T-helper 17 cell (primary cell): ENCODE results near the gene EML1. TPM values are rescaled to one million over a fixed set of nuclear protein-coding genes. Genes with fewer than 3 reads are reported as not detected.

Source experiments
- ATAC-seq: fragments of 150-1000 bp; cut with Tn5 transposase; 2 replicates; pipeline ENCODE4 v1.10.0; 2021; ENCODE audit warnings: mild to moderate bottlenecking, moderate library complexity
- DNase-seq, 3 donors: peaks; one replicate each; pipeline versions ENCODE4 v3.0.0 to v3.0.0-alpha.2; 2020 to 2021
- H3K9me3 ChIP-seq: one replicate; pipeline ENCODE4 v1.7.0; 2013; ENCODE audit warnings: low read length, mild to moderate bottlenecking; ENCODE audit not compliant: control insufficient read depth, poor library complexity, severe bottlenecking
- H3K27ac Mint-ChIP-seq: one replicate; pipeline ENCODE4 v1.8.0; 2022; ENCODE audit warnings: mild to moderate bottlenecking, moderate library complexity, mixed read lengths
- H3K27me3 Mint-ChIP-seq: one replicate; pipeline ENCODE4 v1.8.0; 2022; ENCODE audit warnings: mixed read lengths
- H3K36me3 Mint-ChIP-seq: one replicate; pipeline ENCODE4 v1.8.0; 2022; ENCODE audit warnings: low read depth, mixed read lengths
- H3K4me1 Mint-ChIP-seq: one replicate; pipeline ENCODE4 v1.8.0; 2022; ENCODE audit warnings: mild to moderate bottlenecking, mixed read lengths
- H3K4me3 Mint-ChIP-seq: one replicate; pipeline ENCODE4 v1.8.0; 2022; ENCODE audit warnings: mild to moderate bottlenecking, moderate library complexity, mixed read lengths
- total RNA-seq, 4 donors: library from RNA in 2 of 4; stranded (reverse) in 2 of 4; gene quantifications; one replicate each; pipeline ENCODE4 v1.2.3 and lab custom pipeline; 2022 to 2026

Gene EML1
- total RNA-seq, 2 donors from 2014 or later: 0.27 TPM; not detected in 1

DNA sequence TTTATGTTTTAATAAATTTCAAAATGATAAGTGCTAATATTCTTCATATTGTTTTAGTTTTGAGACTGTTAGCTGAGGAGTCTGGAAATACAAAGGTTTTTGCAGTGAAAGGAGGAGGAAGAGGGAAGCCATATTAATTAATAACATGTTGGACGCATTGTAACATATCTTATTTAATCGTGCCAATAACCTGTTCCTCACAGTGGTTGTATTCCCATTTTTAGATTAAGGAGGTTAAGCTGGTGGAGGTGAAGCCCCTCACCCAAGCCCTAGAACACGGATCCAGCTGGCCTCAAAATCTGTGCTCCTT lies 92.4 kb downstream of the EML1 start:
- H3K9me3 ChIP-seq: no peaks in the 10 kb centered on the region
- peaks cover 2% of the 10 kb centered on the region for H3K4me1 Mint-ChIP-seq
- H3K27ac Mint-ChIP-seq: no peak overlapping the region
- no peaks in the 10 kb centered on the region for H3K36me3 Mint-ChIP-seq
- ATAC-seq: no peak
- H3K27me3 Mint-ChIP-seq: peaks cover 40% of the 10 kb centered on the region
- H3K4me3 Mint-ChIP-seq: no peak overlapping the region
- no peak for DNase-seq

DNA sequence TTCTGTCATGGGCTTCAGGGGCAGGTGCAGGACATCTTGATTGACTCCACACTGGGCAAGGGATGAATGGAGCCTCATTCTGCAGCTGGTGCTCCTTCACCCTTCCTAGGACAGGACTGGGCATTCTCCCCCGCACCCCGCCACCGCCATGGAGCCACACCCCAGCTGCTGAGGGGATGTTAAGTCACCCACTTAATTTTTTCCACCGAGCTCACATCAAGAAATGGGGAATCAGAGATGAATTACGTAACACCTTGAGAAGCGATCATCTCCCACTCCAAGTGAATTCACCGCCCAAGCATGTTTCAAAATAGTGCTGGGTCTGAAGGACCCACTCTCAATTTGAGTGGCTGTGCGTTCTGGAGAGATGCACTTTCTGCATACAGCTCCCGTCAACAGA lies 94.2 kb downstream of the EML1 start:
- Mint-ChIP-seq H3K27me3 (peaks cover 40% of the 10 kb centered on the region), H3K27ac (no peak overlapping the region)
- DNase-seq: no peak

DNA sequence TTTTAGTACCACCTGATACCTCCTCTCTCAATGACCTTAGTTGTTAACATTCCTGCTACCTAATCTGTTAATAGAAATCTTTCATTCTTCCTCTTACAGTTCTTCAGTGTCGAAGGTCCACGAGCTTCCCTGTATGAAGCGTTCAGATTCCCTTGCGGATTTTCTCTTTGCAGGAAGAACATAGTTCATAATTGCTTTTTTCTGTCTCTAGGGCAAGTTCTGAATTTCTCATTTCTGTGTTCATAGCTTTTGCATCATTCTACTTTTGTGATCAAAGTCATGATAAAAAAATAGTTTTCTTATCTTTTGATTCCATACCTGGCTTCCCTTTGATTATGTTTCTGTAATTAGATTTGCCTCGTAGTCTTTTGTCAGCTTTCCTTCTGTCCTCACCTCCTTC lies 94.9 kb downstream of the EML1 start:
- Mint-ChIP-seq H3K4me3 (no peak overlapping the region), H3K27ac (no peak overlapping the region)
- DNase-seq: no peak

More for the DNA sequence above, 94.2 kb downstream of the EML1 start:
- no peaks in the 10 kb centered on the region for H3K36me3 Mint-ChIP-seq
- H3K4me1 Mint-ChIP-seq: peaks cover 2% of the 10 kb centered on the region
- ATAC-seq: no peak
- H3K9me3 ChIP-seq: no peaks in the 10 kb centered on the region
- H3K4me3 Mint-ChIP-seq: no peak overlapping the region

DNA sequence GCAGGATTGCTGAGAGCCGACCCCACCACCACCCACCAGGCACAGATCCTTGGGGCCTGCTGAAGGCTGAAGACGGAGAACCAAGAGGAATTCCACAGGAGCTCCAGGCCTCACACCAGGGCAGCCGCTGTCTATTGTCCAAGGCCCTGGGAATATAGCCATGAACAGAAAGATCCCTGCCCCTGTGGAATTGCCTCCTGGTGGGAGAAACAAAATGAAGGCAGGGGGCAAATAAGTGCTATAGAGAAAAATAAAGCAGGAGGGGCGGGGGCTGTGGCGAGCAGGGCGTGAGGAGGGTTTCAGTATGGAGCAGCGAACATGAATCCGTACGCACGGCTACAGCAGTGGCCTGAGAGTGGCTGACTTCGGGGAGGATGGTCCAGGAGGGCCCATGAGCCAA lies 96.1 kb downstream of the EML1 start:
- DNase-seq (no peak), ATAC-seq (no peak)
- Mint-ChIP-seq H3K27me3 (peaks cover 48% of the 10 kb centered on the region), H3K36me3 (no peaks in the 10 kb centered on the region), H3K4me1 (peaks cover 2% of the 10 kb centered on the region), H3K27ac (no peak overlapping the region), H3K4me3 (no peak overlapping the region)
- H3K9me3 ChIP-seq: no peaks in the 10 kb centered on the region

More for the DNA sequence above, 94.9 kb downstream of the EML1 start:
- no peaks in the 10 kb centered on the region for H3K9me3 ChIP-seq
- Mint-ChIP-seq H3K27me3 (peaks cover 47% of the 10 kb centered on the region), H3K4me1 (peaks cover 2% of the 10 kb centered on the region), H3K36me3 (no peaks in the 10 kb centered on the region)
- no peak for ATAC-seq

DNA sequence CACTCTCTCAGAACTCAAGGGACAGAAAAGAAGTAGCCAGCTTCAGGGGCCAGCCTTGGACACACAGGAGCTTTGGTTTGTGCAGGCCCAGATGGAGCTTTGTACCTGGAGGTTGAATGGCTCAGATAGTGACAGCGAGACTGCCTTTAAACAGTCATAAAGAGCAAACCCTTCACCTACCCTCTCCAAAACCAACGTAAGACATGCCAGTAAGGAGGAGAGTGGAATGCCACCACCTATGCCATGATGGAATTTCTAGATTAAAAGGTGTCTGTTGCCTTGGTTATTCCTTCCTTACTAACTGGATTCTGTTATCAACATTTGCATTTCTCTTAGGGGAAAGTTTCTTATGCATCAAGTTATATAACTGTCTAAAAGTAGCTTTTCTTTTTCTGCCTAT lies 98.1 kb downstream of the EML1 start:
- H3K9me3 ChIP-seq: no peaks in the 10 kb centered on the region
- no peak for ATAC-seq
- no peak for DNase-seq
- no peaks in the 10 kb centered on the region for H3K36me3 Mint-ChIP-seq
- H3K27ac Mint-ChIP-seq: no peak overlapping the region
- H3K4me1 Mint-ChIP-seq: no peaks in the 10 kb centered on the region
- H3K27me3 Mint-ChIP-seq: peaks cover 48% of the 10 kb centered on the region
- no peak overlapping the region for H3K4me3 Mint-ChIP-seq

DNA sequence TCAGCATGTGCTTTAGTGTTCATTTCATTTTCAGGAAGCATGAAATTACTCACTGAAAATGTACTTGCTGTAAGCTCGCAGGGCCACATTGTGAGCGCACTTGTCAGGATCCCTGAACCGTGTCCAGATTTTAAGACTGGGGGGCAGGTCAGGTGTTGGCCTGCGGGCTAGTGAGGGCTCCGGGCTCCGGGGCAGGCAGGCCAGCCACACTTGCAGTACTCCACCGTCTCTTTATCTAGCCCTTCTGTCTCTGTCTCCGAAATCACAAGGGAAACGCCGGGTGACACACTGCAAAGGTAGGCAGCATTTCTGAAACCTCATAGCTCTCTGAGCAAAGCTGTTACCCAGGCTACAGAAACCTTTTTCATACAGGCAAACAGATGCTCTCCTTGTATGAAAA lies 98.7 kb downstream of the EML1 start:
- Mint-ChIP-seq H3K36me3 (no peaks in the 10 kb centered on the region), H3K27me3 (peaks cover 43% of the 10 kb centered on the region), H3K4me1 (no peaks in the 10 kb centered on the region), H3K27ac (no peak overlapping the region), H3K4me3 (no peak overlapping the region)
- DNase-seq (no peak), ATAC-seq (no peak)
- no peaks in the 10 kb centered on the region for H3K9me3 ChIP-seq

DNA sequence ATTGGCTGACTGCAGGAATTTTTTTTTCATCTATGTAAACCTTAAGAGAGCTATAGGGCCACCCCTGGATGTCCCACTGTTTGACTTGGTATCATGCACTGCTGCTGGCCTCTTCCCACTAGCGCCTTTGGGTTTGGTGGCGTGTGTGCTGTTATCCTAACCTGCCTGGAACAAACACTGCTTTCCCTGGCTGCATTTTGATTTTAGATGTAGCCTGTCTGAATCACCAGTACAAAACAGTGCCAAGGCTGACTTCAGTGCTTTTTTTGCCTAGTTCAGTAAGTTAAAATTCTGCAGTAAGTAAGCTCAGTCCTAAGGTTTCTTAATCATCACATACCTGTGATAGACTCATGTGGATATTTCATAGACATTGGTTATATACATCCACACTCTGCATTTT lies 99.2 kb downstream of the EML1 start:
- Mint-ChIP-seq H3K27me3 (peaks cover 38% of the 10 kb centered on the region), H3K4me1 (no peaks in the 10 kb centered on the region), H3K36me3 (no peaks in the 10 kb centered on the region), H3K4me3 (no peak overlapping the region), H3K27ac (no peak overlapping the region)
- DNase-seq (no peak), ATAC-seq (no peak)
- no peaks in the 10 kb centered on the region for H3K9me3 ChIP-seq

DNA sequence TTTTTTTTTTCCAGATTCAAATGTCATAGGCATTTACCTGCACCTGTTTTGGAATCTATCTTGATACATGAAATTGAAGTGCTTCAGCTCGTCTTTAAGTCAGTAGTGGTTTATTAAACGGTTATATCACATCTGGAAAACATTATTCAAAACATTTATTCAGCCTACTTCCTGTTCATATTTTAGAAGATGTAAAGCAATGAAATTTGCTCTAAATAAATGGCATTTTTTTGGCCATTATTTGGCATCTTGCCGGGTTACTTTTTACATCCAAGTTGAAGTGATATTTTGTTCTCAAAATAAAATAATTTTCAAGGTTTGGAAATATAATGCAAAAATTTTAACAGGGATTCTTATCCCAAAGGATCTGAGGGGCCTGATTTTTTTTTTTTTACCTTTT lies 103.1 kb downstream of the EML1 start:
- Mint-ChIP-seq H3K4me3 (no peak overlapping the region), H3K4me1 (no peaks in the 10 kb centered on the region), H3K27me3 (peaks cover 14% of the 10 kb centered on the region), H3K36me3 (no peaks in the 10 kb centered on the region), H3K27ac (no peak overlapping the region)
- H3K9me3 ChIP-seq: no peaks in the 10 kb centered on the region
- ATAC-seq (no peak), DNase-seq (no peak)

DNA sequence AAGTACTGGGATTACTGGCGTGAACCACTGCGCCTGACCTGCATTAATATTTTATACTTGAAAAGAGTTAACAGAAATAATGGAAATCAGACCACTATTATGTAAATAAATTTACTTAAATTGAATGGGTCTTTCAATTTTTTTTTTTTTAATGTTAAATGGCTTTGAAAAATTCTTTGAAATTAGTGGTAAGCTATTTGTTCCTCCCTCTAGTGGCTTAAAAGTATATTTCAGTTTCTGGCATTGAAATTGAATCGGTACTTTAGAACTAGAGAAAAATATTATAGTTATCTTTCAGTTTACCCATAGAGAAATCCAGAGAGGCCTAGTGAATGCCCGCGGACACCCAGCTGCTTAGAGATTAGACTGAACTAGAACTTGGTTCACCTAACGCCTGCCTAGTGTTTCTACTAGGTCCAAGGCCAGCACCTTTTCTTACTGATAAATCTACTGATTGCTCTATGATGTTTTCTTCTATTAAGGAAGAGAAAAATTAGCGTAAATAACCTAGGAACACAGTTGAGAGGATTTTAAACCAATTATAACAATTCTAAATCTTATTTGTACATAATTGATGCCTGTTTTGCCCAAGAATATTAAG lies 106.5 kb downstream of the EML1 start:
- H3K36me3 Mint-ChIP-seq: no peaks in the 10 kb centered on the region
- H3K27ac Mint-ChIP-seq: no peak overlapping the region
- H3K27me3 Mint-ChIP-seq: peaks cover 16% of the 10 kb centered on the region
- H3K4me3 Mint-ChIP-seq: no peak overlapping the region
- no peaks in the 10 kb centered on the region for H3K9me3 ChIP-seq
- no peak for ATAC-seq
- no peaks in the 10 kb centered on the region for H3K4me1 Mint-ChIP-seq
- DNase-seq: no peak

DNA sequence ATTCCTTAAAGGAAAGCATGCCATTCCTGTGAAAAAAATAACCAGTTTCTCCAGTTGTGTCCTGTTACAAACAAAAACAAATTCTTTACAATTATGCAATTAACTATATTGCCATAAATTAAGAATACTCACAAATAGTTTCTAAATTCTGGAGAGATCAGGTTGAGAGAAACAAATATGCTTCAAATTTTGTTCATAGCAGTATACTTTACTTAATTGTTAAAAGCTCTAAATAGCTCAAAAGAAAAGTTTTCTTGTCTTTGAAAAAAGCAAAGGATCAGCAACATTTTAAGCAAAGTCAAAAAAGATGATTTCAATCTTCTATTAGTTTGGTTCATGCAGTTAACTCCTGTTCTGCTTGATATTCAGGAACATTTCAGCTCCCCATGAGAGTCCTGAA lies 109.7 kb downstream of the EML1 start:
- ATAC-seq (no peak), DNase-seq (no peak)
- Mint-ChIP-seq H3K4me1 (no peaks in the 10 kb centered on the region), H3K4me3 (no peak overlapping the region), H3K27me3 (peaks cover 24% of the 10 kb centered on the region), H3K36me3 (no peaks in the 10 kb centered on the region), H3K27ac (no peak overlapping the region)
- H3K9me3 ChIP-seq: no peaks in the 10 kb centered on the region

DNA sequence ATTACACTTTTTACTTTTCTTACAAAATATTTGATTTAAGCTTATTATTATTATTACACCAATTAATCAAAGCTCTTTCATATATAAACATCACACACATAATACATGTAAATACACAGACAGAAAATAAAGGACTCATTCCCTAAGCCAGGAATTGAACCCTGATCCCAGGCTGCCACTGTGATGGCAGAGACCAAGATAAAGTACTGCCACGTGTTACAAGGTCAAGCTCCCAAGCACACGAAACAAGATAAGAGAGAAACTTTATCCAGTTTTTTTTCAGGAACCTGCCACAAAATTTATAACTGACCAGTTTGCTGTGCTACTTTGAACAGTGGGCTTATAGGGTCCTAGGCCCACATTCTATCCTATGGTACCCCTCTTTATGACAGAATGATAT lies 111.3 kb downstream of the EML1 start:
- no peak for ATAC-seq
- Mint-ChIP-seq H3K27me3 (peaks cover 36% of the 10 kb centered on the region), H3K4me3 (no peak overlapping the region), H3K4me1 (no peaks in the 10 kb centered on the region), H3K36me3 (no peaks in the 10 kb centered on the region), H3K27ac (no peak overlapping the region)
- H3K9me3 ChIP-seq: no peaks in the 10 kb centered on the region
- DNase-seq: no peak

DNA sequence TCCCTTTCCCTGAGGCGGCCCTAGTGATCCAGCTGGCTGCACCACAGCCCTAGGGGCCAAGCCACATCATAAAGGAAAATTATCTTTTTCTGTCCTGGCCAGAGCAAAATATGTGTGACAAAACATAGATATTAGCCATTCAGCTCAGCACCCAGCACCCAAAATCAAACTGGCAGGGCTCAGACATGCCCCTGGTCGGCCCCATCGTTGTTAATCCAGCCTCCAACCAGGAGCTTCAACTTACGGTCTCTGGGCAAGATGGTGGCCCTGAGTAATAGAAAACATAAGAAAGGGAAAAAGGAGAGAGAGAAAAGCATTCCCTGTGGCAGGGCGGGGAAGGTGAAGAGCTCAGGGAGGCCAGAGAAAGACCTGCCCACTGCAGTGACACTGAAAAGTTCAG lies 111.9 kb downstream of the EML1 start:
- H3K27me3 Mint-ChIP-seq: peaks cover 42% of the 10 kb centered on the region
- no peaks in the 10 kb centered on the region for H3K9me3 ChIP-seq
- no peak for DNase-seq
- no peaks in the 10 kb centered on the region for H3K36me3 Mint-ChIP-seq
- no peaks in the 10 kb centered on the region for H3K4me1 Mint-ChIP-seq
- no peak overlapping the region for H3K4me3 Mint-ChIP-seq
- ATAC-seq: no peak
- H3K27ac Mint-ChIP-seq: no peak overlapping the region

DNA sequence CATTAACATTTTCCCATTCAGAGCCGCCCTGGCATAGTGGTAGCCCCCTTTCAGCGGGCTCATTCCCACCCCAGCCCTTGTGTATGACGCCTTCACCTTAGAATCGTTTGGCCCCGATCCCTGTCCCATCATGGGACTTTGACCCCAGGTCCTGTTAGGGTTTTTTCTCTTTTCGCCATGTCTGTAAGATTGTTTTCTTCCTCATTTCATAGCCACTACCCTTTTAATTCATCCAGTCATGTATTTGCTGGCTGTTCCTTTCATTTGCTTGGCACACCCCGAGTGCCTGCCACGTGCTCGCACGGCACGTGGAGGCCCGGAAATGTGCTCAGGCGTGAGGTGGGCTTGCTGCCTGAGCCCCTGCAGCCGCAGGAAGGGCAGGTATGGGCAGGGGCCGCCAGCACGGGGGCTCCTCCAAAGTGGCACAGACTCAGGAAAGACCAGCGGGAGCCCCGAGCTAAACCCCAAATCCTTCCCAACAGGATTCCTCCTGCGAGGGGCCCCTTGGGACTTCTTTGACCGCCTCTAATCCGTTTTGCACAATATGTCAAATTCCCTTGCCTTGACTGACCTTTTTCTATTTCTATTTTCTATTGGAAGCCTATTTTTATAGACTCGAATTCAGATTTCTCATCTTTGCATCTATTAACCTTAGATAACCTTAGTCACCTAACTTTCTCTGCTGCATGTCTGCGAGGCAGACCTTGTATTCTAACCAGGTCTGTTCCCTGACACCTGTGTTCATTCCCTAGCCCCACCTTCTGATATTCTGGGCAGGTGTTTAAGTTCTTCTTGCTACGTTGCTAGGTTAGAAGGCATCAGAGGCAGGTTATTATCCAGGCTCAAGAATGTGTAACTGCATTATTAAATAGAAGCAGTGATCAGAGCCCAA lies 114.8 kb downstream of the EML1 start:
- no peaks in the 10 kb centered on the region for H3K4me1 Mint-ChIP-seq
- H3K9me3 ChIP-seq: no peaks in the 10 kb centered on the region
- no peak for ATAC-seq
- no peak for DNase-seq
- H3K36me3 Mint-ChIP-seq: no peaks in the 10 kb centered on the region
- no peak overlapping the region for H3K4me3 Mint-ChIP-seq
- no peak overlapping the region for H3K27ac Mint-ChIP-seq
- H3K27me3 Mint-ChIP-seq: peaks cover 53% of the 10 kb centered on the region

DNA sequence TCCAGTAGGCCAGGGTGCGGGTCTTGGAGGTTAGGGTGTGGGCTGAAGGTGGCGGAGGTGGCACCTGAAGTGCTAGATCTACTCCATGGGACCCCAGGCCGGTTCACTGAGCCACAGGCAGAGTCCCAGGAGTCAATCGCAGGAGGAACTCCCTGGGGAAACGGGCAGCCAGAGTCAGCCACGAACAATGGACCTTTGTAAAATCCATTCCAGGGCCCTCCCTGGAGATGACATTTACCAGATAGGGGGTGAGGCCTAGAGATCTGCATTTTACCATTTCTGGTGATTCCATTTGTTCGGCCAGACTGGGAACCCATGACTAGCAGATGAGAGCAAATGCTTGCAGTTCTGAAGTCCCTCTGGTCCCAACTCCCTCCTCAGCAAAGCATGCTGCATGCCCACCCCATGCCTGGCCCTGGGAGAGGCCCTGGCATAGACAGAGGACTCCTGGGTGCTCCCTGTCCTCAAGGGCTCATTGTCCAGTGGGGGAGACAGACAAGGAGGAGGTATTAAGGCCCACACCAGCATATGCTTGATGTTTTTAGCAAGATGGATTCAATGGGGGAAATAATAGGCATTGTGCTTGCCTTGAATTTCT lies 115.5 kb downstream of the EML1 start:
- no peak overlapping the region for H3K27ac Mint-ChIP-seq
- DNase-seq (no peak), ATAC-seq (no peak)
- no peaks in the 10 kb centered on the region for H3K9me3 ChIP-seq
- H3K4me3 Mint-ChIP-seq: no peak overlapping the region
- no peaks in the 10 kb centered on the region for H3K36me3 Mint-ChIP-seq
- no peaks in the 10 kb centered on the region for H3K4me1 Mint-ChIP-seq
- peaks cover 53% of the 10 kb centered on the region for H3K27me3 Mint-ChIP-seq
